Dedifferentiated amniotic fluid mesenchymal stem cell (primary cell): Measurements from ENCODE around the gene ZDHHC3.
"Not testable (repeated sequence)": the region's sequence is repeated elsewhere in the genome, so short reads cannot be mapped to it uniquely, and the experiment has no call there.

ENCODE experiments used
- DNase-seq: peaks from one replicate; pipeline ENCODE4 v3.0.0-alpha.2; 2016; ENCODE audit errors: extremely low spot score

Gene ZDHHC3

DNA sequence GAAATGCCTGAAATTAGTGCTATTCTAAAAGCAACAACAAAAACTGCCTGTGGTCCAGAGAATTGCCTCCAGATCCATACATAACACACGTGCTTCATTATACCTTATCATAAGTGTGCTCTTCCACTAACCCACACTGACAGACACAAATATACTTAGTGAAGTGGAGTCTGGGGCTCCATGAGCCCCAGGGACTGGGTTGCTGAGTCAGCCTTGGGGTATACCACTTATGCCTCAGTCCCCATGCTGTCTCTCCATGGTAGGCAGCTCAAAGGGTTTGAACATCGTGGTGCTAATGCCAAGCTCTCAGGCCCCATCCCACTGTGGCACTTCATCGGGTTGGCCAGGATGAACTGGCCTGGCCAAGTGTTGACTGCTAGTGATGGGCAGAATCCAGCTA, 10.8 kb downstream of the ZDHHC3 start:
- DNase-seq = no peak

DNA sequence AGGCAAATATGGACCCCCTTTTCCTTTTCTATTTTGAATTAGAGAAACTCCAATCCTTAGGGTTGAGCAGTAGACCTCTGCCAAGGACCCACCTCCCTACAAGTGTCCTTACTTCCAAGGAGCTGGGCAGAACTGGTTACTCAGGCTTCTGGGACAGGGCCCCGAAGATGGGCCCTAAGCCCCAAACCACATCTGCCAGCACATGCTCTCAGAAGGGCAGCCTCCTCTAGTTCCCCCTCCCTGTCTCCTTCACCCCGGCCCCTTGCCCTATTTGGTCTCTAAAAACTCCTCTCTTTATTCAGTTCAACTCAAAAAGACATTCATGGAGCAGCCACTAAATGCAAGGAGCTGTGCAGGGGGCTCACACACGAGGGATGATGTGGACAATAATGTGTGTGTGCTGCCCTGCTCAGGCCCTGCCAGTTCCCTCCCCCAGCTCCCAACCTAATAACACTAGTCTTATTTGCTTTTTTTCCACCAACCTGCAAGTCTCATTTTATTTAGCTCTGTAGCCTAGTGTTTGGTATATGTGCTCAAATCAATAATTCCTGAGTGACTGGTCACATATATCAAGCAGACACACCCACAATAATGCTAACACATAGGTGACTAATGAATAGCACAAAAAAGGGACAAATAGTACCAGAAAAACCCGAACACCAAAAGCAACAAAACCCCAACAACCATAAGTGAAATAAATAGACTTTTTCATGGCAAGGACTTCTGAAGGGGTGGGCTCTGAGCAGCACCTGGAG, 12.2 kb downstream of the ZDHHC3 start:
- no peak for DNase-seq

DNA sequence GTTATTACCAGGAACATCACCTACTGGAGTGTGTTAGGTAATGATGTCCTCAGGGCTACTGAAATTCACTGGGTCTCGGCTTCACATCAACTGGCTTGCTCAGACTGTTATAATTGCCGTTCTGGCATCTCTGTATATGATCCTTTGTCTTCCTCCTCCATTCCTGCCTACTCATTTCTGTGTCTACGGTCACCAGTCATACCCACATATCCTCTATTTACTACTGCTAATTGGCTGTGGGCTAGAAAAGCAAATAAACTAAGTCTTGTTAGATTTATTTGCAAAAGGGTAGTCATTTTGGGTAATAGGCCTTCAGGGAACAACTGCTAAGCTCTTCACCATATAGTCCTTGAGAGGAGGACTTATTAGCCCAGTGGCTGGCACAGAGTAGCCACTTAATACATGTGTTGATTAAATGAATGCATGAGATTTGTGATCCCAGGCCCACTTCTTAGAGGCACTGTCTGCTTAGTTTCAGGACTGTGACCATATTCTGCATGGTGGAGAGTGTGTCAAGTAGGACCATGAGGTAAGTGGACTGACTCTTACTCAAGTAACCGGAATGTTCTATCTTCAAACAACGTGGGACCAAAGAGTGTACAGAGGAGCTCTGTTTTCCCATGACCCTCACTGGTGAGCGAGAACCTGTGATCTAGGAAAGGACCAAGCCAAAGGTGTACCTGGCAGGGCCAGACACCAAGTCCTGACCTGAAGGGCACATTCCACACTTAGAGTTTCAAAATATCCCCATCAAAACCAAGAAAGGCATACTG, 13.2 kb downstream of the ZDHHC3 start:
- DNase-seq = no peak

DNA sequence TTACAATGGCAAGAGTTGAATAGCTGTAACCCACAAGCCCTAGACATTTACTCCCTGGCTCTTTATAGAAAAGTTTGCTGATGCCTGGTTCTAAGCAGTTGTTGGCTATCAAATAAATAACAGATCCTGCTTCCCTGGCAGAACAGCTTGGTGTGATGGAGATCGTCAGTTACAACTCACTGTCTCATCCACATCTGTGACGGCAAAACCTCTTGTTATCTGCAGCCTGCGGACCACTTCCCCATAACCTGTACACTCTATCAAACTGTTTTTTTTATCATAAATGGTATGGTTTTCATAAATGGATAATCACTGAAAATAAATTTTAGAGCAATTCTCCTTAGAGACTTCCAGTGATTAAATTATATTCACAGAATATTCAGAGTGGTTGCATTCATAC, 14.1 kb downstream of the ZDHHC3 start:
- no peak for DNase-seq

DNA sequence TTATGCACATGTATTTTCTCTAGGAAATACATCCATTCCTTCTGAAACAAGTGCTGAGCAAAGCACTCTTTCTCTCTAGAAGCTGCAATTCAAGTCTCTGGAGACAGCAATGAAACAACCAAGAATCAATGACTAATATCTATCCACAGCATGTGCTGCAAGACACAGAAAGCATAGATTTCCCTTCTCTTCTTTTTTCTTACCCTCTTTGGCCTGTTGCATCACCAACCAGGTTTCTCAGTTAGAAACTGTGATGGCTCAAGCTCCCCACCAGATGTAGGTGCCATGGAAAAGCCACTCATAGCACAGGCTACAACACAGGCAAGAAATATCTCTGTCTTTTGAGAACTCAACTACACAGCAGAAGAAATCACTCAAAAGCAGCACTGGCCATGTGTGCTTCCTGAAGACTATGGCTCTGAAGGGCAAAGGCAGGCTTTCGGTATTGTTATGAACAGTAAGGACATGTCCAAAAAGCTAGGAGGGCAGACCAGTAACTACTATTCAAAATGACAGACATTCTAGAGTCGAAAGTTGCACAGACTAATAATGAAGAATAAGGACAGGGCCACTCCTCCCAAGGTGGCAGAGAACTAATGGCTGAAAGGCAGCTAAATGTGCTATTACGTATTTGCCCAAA, 15.5 kb downstream of the ZDHHC3 start:
- DNase-seq = no peak

DNA sequence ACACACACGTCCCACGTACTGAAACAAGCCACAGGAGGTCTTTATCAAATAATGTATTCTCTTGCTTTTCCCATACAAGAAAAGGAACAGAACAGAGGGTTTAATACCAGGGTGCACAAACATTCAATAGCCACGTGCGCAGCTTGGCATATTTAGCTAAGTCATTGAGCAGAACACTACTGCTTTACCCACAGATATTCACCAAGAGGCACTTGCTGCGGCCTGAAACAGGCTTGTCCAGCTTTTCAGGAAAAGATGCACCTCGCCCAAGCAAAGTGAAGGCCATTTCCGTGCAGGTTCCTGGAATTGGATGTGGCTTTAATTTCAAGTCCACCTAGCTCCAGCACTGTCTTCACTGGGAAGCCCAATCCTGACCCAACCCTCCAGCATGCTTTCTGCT, 17.6 kb downstream of the ZDHHC3 start:
- no peak for DNase-seq

DNA sequence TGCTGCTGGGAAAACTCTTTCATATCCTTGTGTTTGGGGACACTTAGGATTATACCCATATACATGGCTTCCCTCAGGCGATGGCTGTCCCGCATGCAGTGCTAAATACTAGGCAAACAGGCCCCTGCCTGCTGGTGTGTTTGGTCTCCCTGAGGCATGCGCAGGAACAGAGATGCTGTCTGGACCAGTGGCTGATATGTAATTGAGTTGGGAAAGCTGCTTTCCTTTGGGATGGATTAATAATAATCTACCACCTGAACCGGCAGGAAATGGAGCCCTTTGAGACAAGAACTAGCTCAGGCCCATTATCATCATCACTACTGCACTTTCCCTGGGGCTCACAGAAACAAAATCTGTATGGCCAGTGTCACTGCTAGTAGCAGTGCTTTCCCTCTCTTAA, 18.0 kb downstream of the ZDHHC3 start:
- DNase-seq = no peak

DNA sequence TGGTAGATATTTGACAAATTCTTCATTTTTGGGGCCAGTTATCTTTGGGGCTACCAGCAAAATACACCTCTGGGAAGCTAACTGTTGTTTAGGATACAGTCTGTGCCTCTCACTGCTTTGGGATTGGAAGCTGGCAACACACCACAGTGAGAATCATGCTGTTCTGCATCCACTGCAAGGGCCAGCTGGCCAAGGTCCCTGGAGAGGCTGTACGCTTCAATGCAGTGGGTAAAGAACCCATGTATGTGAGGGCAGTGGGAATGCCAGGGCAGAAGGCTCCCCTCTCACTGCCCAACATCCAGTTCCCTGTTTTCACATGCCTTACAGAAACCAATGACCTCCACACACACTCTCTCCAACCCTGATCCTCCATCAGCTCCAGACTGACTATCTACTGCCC, 20.1 kb downstream of the ZDHHC3 start:
- no peak for DNase-seq

DNA sequence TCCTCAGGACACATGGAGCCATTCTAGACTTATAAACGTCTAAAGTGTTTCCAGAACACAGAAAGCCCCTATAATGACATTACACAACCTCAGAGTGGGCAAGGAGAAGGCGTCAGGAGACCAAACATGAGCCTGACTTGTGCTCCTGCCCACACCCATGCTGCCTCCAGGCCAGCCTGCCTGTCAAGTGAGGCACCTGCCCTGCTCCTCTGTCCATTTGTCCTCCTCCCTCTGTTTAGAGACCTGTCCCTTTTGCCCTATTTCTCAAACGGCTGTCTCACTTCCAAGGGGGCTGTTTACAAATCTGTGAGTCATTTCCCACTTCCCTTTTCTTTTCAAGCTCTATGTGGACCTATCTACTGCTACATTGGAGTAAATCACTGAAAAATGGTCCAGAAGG, 21.0 kb downstream of the ZDHHC3 start:
- no peak for DNase-seq

DNA sequence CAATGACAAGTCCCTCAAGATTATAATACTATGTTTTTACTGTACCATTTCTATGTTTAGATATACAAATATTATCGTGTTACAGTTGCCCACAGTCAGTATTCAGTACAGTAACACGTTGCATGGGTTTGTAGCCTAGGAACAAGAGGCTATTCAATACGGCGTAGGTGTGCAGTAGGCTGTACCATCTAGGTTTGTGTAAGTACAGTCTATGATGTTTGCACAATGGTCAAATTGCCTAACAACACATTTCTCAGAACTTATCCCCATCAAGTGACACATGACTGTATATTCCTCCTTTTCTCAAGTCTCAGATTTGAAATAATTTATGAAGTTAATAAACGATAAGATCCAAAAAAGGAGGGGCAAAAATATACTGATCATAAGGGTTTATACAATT, 21.7 kb downstream of the ZDHHC3 start:
- no peak for DNase-seq

DNA sequence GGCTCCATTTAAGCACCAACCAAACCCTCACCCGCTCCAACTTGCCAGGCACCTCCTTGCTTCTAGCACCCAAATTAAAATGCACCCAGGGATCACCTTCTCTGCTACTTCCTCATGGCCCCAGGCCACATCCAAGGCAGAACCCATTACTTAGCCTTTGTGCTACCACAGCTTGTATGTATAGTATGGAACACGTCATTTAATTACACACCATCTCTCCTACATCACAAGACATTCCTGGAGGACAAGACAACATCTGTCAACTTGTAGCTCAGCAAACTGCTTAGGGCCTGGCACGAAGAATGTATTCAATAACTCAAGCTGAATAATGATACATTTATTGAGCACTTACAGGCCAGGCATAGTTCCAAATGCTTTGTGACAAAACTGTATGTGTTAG, 23.3 kb downstream of the ZDHHC3 start:
- DNase-seq = no peak

DNA sequence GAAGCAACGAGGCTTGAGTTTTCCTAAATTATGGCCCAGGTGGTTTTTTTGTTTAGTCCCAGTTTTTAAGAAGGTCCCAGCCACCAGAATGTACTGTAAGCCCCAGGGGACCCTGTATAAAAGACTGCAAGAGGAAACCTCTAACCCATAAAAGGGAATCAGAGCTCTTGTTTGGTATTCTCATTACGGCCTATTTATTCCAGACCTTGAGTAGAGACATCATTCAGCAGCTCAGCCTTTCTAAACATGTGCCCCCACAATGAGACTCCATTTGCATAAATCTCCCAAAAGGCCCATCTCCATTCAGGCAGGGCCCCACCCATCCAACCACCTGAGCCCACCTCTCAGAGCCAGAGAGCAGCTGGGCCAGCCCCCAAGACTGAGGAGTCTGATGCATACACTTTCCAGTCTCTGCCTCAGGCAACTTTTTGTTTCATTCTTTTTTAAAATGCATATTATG, 25.7 kb downstream of the ZDHHC3 start:
- no peak for DNase-seq

DNA sequence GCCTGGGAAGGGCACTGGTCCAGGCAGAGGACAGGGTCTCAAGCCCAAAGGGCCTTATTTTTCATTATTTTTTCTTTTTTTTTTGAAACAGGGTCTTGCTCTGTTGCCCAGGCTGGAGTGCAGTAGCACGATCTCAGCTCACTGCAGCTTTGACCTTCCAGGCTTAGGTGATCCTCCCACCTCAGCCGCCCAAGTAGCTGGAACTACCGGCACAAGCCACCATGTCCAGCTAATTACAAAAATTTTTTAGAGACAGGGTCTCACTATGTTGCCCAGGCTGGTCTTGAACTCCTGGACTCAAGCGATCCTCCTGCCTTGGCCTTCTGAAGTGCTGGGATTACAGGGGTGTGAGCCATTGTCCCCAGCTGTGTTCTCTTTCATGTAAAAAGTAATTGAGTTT, 26.2 kb downstream of the ZDHHC3 start:
- not testable (repeated sequence) for DNase-seq

DNA sequence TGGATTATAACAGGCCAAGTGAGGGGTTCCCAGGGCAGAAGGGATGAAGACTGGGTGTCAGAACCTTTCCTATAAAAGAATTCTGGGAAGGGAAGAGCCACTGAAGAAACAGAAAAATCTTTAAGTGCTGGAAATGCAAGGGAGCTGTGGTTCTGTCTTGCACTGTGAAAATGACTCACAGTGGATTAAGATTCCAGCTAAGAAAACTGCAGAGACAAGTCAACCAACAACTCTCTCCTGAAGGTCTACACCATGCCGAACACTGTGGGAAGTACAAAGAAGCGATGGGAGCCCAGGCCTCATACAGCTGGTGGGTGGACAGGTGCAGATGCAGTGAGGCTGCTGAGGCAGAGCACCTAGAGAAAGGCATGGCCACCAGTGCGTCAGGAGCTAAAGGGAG, 27.7 kb downstream of the ZDHHC3 start:
- no peak for DNase-seq

DNA sequence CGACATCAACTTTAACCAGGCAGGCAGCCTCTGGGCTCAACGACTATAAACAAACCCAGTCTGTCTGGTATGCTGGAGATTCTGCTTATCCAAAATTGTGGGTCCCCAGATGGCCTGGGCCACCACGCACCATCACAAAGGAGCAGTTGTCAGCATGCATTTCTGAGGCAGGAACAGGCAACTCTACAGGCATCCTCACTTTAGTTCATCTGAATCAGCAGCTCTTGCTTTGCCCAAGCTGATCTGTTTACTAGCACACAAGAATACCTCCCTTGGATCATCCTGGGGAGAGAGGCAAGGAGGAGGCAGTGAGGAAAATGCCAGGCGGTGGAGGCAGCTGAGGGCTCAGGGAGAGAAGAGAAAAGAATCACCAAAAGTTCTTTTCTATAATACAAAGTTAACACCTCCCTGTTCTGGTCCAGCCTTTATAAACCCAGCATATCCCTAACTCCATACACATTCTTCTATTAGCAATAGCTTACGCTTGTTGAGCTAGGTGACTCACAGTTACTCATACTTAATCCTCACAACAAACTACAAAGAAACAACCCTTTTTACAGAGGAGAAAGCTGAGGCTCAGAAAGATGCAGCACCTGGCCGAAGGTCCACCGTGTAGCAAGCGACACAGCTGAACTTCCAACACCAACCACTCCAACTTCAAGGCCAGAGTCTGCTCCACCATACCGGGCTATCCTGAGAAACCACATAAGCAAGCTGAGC, 33.6 kb downstream of the ZDHHC3 start:
- DNase-seq = no peak

DNA sequence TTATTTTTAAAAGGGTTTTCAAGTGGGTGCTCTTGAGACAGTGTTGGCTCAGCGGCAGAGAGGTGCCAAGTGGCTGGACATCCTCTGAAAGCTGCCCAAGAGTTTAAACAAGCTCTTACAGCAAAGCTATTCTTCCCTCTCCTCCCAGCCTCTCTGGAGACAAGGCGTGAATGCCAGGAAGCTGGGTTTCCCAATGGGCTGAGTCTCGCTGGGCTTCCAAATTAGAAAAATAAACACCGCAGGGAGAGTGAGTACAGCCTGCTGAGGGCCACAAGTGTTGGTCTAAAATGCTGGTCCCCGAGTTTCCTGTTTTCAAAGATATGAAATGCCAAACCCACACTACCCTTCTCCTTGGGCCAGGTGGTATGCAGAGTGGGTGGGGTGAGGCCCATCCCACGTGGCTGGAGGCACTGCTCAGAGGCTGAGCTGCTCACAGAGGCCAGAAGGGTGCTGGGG, 36.4 kb downstream of the ZDHHC3 start:
- no peak for DNase-seq

DNA sequence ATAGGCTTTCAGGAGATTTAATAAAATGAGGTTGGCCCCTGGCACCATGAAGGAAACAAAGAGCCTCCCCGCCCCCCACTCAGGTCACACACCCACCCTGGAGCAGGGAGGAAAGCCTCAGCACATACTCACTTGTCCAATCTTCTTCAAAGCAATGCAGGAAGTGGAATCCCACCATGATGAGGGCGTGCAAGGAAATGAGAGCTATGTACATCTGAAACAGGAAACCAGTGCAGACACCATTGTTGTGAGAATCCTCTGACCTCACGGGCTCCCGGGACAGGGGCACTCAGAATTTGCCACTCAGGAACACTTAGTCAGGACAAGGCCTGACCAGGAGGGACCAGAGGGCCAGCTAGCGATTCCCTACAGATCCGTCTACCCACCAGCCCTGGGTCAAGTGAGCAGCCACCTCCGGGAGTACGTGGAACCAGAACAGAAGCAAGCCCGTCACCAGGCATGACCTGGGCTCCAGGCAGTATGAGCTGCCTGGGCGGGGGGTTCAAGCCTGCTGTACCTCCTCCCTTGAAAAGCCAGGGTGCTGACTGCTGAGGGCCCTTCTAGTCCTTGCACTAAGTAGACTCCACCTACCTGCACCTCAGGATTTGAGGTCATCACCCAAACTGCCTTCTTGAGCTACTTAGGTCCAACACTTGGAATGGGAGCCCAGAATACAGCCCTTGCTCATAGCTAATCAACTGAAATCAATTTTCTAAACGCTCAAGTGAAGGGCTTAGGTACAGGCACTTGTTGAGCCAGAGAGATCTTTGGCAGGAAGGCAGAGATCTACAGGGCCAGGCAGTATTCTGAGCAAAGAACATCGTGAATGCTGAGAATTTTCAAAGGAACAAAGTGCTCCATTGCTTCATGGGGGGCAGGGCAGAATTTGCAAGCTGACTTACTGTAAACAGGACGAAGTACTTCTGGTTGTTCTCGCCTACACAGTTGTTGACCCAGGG, 42.7 kb downstream of the ZDHHC3 start:
- no peak for DNase-seq

DNA sequence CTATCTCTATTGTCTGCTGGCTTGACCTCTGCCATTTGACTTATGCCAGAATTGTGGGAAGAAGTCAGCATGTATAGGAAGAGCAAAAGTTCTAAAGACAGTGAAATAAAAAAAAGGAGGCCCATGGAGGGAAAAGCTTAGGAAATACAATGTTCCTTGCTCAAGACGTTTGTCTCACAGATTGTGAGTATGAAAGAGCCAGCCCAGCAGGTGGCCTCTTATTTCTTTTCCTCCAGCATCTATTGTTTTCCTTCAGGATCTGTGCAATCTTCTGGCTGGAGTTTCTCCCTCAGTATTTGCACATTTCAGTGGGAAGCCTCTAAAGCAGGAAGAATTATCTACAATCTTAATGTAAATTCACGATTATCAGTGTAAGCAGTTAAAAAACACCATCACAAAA, 43.7 kb downstream of the ZDHHC3 start:
- no peak for DNase-seq

DNA sequence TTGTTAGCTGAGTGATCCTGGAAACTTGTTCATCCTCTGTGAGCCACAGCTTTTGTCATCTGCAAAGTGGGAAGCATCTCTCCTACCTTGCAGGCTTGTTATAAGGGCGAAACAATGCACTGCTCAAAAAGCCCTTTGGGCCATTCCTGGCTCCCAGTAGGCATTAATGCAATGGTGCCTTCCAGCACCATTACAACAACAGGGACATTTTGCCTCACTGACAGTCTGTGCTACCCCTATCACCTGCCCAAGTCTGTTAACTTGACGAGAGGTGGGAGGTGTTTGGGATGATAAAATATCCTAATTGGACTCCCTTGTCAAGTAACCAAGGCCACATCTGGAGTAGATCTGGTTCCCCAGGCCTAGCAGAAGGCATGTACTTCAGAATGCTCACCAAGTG, 44.2 kb downstream of the ZDHHC3 start:
- no peak for DNase-seq

DNA sequence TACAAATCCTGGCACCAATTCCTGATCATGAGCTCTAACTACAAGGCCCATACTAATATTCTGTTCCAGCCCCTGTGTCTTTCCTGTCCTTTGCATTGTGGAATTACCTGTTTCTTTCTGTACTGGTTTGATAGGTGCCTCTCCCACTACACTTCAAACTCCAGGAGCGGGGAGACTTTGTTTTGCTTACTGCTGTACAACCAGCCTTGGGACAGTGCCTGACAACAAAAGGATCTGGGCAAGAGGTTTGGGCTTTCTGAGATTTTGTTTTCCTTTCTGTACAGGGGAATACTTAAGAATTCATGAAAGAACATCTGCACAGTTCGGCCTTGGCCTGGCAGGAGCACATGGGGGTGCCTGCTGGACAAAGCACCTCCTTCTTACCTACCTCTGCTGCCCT, 45.1 kb downstream of the ZDHHC3 start:
- no peak for DNase-seq

DNA sequence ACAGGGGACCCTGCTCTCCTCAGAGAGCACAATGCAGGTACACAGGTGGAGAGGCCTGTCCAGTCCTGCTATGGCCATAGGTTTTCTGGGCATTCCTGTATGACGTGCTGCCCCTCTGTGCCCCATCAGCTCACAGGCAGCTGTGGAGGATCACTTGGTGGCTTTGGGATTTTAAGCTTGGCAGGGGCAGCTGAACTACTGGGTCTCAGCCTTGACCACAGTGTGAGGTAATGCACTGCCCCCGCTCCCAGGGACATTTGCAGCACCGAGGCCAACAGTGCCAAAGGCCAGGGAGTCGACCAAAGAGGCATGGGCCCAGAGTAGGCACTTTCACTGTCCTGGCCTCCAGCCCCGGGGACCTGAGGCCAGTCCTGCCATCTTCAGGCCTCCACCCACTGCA, 46.2 kb downstream of the ZDHHC3 start:
- DNase-seq = no peak
